MCF 10A (cell line): Measurements from ENCODE around the gene CPNE2. TPM values are rescaled to one million over a fixed set of nuclear protein-coding genes. Genes with fewer than 3 reads are reported as not detected.
A peak's percentile ranks its signal among the peaks of the same experiment; 100 is the strongest.
"Not testable (repeated sequence)": the region's sequence is repeated elsewhere in the genome, so short reads cannot be mapped to it uniquely, and the experiment has no call there.

Experiments
- BruUV-seq: library from RNA; stranded (reverse); fragments of 400-500 nt; replicated peaks from 2 replicates; lab custom pipeline; 2021; lab: Mats Ljungman, UMichigan
- CTCF ChIA-PET: fragments of 300-600 bp; sonication (Branson Sonifier 250); formaldehyde crosslinking; extraction: SDS; loops from one replicate; lab custom pipeline; 2021; ENCODE audit warnings: antibody characterized with exemption, inconsistent platforms; lab: Yijun Ruan, JAX
- POLR2A ChIA-PET: fragments of 300-600, 350-650 bp; sonication (Branson Sonifier 250); formaldehyde crosslinking; extraction: SDS; loops from one replicate; lab custom pipeline; 2020; ENCODE audit warnings: antibody characterized with exemption, inconsistent platforms; lab: Yijun Ruan, JAX
- DNase-seq: peaks from one replicate; pipeline ENCODE4 v3.0.0-alpha.2; 2018; ENCODE audit not compliant: unreplicated experiment
- H3K27ac Mint-ChIP-seq: one replicate; pipeline ENCODE4 v1.8.0; 2022; ENCODE audit warnings: mild to moderate bottlenecking, low read depth, mixed read lengths; ENCODE audit not compliant: unreplicated experiment
- H3K27me3 Mint-ChIP-seq: one replicate; pipeline ENCODE4 v1.8.0; 2022; ENCODE audit warnings: mixed read lengths; ENCODE audit not compliant: insufficient read depth, unreplicated experiment
- H3K36me3 Mint-ChIP-seq: one replicate; pipeline ENCODE4 v1.8.0; 2022; ENCODE audit warnings: mild to moderate bottlenecking, moderate library complexity, mixed read lengths; ENCODE audit not compliant: insufficient read depth, unreplicated experiment
- H3K4me1 Mint-ChIP-seq: one replicate; pipeline ENCODE4 v1.8.0; 2022; ENCODE audit warnings: mixed read lengths; ENCODE audit not compliant: insufficient read depth, unreplicated experiment
- H3K4me3 Mint-ChIP-seq: one replicate; pipeline ENCODE4 v1.8.0; 2022; ENCODE audit warnings: mild to moderate bottlenecking, moderate library complexity, mixed read lengths; ENCODE audit not compliant: unreplicated experiment
- H3K9me3 Mint-ChIP-seq: one replicate; pipeline ENCODE4 v1.8.0; 2022; ENCODE audit warnings: mixed read lengths; ENCODE audit not compliant: unreplicated experiment
- CTCF ChIP-seq: fragments of 200-600 bp; IDR thresholded peaks from one replicate; pipeline ENCODE4 v1.8.0; 2022; ENCODE audit warnings: antibody characterized with exemption, mild to moderate bottlenecking; ENCODE audit not compliant: unreplicated experiment
- intact Hi-C: fragments of 100-400 bp; cut with micrococcal nuclease; formaldehyde crosslinking; loops from 2 replicates; pipeline ENCODE4 v1.14.1; 2022
- total RNA-seq: library from RNA; stranded (reverse); gene quantifications from 2 replicates; pipeline ENCODE4 v1.2.3, GENCODE V29; 2022

CPNE2 gene
- total RNA-seq, 1 experiment from 2014 or later = 6.7 TPM

GRCh38 chr16:57188711-57189002 is 96.3 kb downstream of the CPNE2 start:
- CTCF ChIA-PET = interaction anchor here (0.6 kb wide), 1 partner anchor 314 kb away, joined by 3 read pairs; no protein-coding TSS in a partner anchor

GRCh38 chr16:57189527-57189926 is 97.1 kb downstream of the CPNE2 start:
- ChIA-PET POLR2A (interaction anchor here (1.4 to 5.7 kb wide), 2 partner anchors 24 to 58 kb away, joined by 5 to 67 read pairs; no protein-coding TSS in a partner anchor), CTCF (interaction anchor here (0.9 kb wide), 1 partner anchor 96 kb away, joined by 3 read pairs; no protein-coding TSS in a partner anchor)
- not testable (repeated sequence) for H3K9me3 Mint-ChIP-seq, BruUV-seq, H3K27me3 Mint-ChIP-seq, H3K27ac Mint-ChIP-seq, DNase-seq
- peak overlapping the region; percentile 19 for H3K4me3 Mint-ChIP-seq
- peaks cover 16% of the 10 kb centered on the region for H3K36me3 Mint-ChIP-seq
- intact Hi-C loops = loop anchor here (10.0 kb wide), 1 partner anchor 225 kb away; no protein-coding TSS in a partner anchor
- H3K4me1 Mint-ChIP-seq = peaks cover 48% of the 10 kb centered on the region

More at GRCh38 chr16:57188711-57189002, 96.3 kb downstream of the CPNE2 start:
- Mint-ChIP-seq H3K9me3 (peaks cover 6% of the 10 kb centered on the region), H3K4me1 (peaks cover 45% of the 10 kb centered on the region), H3K27me3 (no peaks in the 10 kb centered on the region), H3K36me3 (peaks cover 16% of the 10 kb centered on the region), H3K4me3 (peak overlapping the region; percentile 95), H3K27ac (peak overlapping the region; percentile 98)
- no peak for DNase-seq
- intact Hi-C loops = loop anchor here (10.0 kb wide), 1 partner anchor 226 kb away; no protein-coding TSS in a partner anchor
- POLR2A ChIA-PET = interaction anchor here (2.4 to 5.7 kb wide), 2 partner anchors 25 to 78 kb away, joined by 12 to 67 read pairs; no protein-coding TSS in a partner anchor
- no peak for TF ChIP-seq CTCF
- BruUV-seq = no TSS peak

DNA sequence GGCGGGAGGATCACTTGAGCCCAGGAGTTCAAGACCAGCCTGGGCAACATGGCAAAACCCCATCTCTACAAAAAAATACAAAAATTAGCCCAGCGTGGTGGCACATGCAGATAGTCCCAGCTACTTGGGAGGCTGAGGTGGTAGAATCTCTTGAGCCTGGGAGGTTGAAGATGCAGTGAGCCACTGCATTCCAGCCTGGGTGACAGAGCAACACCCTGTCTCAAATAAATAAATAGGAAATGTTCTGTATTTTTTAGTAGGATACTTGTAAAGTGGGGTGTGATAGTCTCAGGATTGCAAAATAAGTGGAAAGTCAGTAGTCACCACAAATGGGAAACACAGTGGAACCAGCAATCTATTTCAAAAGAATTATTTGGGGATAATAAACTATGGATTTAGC is 97.8 kb downstream of the CPNE2 start:
- peaks cover 16% of the 10 kb centered on the region for H3K36me3 Mint-ChIP-seq
- TF ChIP-seq CTCF = no peak
- BruUV-seq = no TSS peak
- H3K27me3 Mint-ChIP-seq = no peaks in the 10 kb centered on the region
- ChIA-PET POLR2A (interaction anchor here (0.6 to 1.4 kb wide), 5 partner anchors 15 to 188 kb away, joined by 3 to 5 read pairs (median 4); no protein-coding TSS in a partner anchor), CTCF (no interaction called here)
- intact Hi-C loops = no loop called here
- H3K27ac Mint-ChIP-seq = no peak overlapping the region
- no peak for DNase-seq
- H3K9me3 Mint-ChIP-seq = no peaks in the 10 kb centered on the region
- H3K4me1 Mint-ChIP-seq = peaks cover 49% of the 10 kb centered on the region
- H3K4me3 Mint-ChIP-seq = peak overlapping the region; percentile 19

- Mint-ChIP-seq H3K27ac (peak overlapping the region; percentile 85), H3K4me3 (peak overlapping the region; percentile 35), H3K9me3 (no peaks in the 10 kb centered on the region), H3K36me3 (peaks cover 20% of the 10 kb centered on the region), H3K4me1 (peaks cover 49% of the 10 kb centered on the region), H3K27me3 (no peaks in the 10 kb centered on the region)
- DNase-seq = peak; percentile 75
- intact Hi-C loops = no loop called here
- ChIA-PET POLR2A (interaction anchor here (0.8 to 1.3 kb wide), 5 partner anchors 14 to 213 kb away, joined by 3 to 4 read pairs (median 3); partner anchors contain the start of genes ARL2BP and CCL17), CTCF (interaction anchor here (0.6 kb wide), 1 partner anchor 397 kb away, joined by 3 read pairs; no protein-coding TSS in a partner anchor)
- no TSS peak for BruUV-seq
- TF ChIP-seq CTCF = no peak
Observed at GRCh38 chr16:57191056-57191571, 98.7 kb downstream of the CPNE2 start.
